Stomach (tissue), 4 donors: ENCODE results near the gene FERMT1.

Experiments used
- EP300 ChIP-seq: sonication (generic); formaldehyde crosslinking; IDR thresholded peaks from one replicate; pipeline ENCODE4 v1.6.1; 2017; ENCODE audit warnings: antibody characterized with exemption
- POLR2A ChIP-seq, 4 donors: fragments of 450-650 bp; IDR thresholded peaks; one replicate each; pipeline ENCODE4 v1.6.1; 2016; ENCODE audit warnings: antibody characterized with exemption in 4 of 4, control low read depth in 2 of 4, mild to moderate bottlenecking in 1 of 4, moderate library complexity in 1 of 4
- POLR2AphosphoS5 ChIP-seq, 3 donors: sonication (generic); formaldehyde crosslinking; IDR thresholded peaks; one replicate each; pipeline ENCODE4 v1.6.1; 2016; ENCODE audit warnings: antibody characterized with exemption in 3 of 3
- TF ChIP-seq, protein P1 (sequence below), 7 experiments: fragments of 450-650 bp in 4 of 7; fragments of 200-600 bp in 3 of 7; sonication (generic) in 3 of 7; IDR thresholded peaks; one replicate each; pipeline ENCODE4 v1.5.1; 2016 to 2019; ENCODE audit warnings: antibody characterized with exemption in 7 of 7, control low read depth in 2 of 7, mild to moderate bottlenecking in 1 of 7

DNA sequence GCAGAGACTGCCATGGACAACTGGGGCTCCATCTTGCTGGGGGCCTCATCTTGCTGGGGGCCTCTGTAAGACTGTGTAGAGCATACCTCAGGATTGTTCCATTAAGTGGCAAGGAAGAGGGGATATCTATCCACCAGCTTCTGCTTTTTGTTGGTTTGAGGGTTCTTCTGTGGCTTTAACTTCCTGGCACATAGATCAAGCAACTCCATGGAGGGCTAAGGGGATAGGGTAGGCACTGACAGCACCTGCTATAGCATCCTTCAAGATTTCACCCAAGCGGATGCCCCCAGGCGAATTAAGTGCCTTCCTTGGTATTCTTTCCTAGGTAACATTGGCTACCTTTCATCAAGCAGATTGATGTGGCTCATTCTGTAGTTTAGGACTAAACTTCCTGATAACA, 65.1 kb downstream of the FERMT1 start:
- TF ChIP-seq, protein P1, sequence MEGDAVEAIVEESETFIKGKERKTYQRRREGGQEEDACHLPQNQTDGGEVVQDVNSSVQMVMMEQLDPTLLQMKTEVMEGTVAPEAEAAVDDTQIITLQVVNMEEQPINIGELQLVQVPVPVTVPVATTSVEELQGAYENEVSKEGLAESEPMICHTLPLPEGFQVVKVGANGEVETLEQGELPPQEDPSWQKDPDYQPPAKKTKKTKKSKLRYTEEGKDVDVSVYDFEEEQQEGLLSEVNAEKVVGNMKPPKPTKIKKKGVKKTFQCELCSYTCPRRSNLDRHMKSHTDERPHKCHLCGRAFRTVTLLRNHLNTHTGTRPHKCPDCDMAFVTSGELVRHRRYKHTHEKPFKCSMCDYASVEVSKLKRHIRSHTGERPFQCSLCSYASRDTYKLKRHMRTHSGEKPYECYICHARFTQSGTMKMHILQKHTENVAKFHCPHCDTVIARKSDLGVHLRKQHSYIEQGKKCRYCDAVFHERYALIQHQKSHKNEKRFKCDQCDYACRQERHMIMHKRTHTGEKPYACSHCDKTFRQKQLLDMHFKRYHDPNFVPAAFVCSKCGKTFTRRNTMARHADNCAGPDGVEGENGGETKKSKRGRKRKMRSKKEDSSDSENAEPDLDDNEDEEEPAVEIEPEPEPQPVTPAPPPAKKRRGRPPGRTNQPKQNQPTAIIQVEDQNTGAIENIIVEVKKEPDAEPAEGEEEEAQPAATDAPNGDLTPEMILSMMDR (IDR thresholded peaks at IDR 0.05) = no peak
- TF ChIP-seq POLR2A (IDR thresholded peaks at IDR 0.05) = no peak
- TF ChIP-seq EP300 = no peak
- no peak for TF ChIP-seq POLR2AphosphoS5 (IDR thresholded peaks at IDR 0.05)
